ENCODE data around the gene CYTIP.

The CYTIP gene

GRCh38 chr2:157460897-157461296, 17.0 kb upstream of the CYTIP start:
- DNase-seq = no peak

GRCh38 chr2:157460384-157460837, 16.5 kb upstream of the CYTIP start:
- no peak for DNase-seq

- DNase-seq = no peak
Measured at GRCh38 chr2:157459486-157459885, 15.6 kb upstream of the CYTIP start.

DNA sequence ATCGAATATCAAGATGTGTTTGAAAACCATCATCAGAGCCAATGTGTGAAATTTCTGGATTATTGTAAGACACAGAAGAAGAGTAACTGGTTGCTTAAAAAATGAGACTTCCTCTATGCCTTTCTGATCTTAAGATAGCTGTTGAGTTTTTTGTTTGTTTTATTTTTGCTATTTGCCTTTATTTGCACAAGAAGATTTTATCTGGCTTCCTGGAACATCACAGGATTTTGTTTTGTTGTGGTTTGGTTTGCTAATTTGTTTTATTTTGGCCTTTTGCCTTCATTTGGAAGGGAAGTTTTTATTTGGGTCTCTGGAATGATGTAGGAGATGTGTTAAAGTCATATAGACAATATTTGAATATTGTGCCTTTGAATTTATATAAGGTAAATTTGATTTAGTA, 3.9 kb upstream of the CYTIP start:
- no peak for DNase-seq

GRCh38 chr2:157447031-157447430, 3.1 kb upstream of the CYTIP start:
- DNase-seq = no peak

DNA sequence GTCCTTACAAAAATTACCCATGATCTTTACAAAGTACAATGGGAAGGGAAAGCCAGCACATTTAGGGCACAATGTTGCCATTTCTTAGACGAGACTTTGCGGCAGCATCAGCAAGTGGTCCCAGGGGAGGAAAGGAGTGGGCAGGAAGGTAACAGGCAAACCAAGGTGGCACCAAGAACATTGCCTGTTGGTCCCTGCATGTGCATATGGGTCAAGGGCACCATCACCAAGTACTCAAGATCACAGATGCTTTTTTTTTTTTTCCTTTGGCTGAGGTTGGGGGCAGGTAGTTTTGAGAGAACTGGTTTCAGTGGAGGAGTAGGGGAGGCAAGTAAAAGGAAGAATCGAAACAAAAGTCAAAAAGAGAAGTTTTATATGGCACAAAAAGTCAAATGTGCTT, 752 bp upstream of the CYTIP start:
- DNase-seq = no peak

- DNase-seq = no peak
Measured at GRCh38 chr2:157443090-157443489, 799 bp downstream of the CYTIP start.

DNA sequence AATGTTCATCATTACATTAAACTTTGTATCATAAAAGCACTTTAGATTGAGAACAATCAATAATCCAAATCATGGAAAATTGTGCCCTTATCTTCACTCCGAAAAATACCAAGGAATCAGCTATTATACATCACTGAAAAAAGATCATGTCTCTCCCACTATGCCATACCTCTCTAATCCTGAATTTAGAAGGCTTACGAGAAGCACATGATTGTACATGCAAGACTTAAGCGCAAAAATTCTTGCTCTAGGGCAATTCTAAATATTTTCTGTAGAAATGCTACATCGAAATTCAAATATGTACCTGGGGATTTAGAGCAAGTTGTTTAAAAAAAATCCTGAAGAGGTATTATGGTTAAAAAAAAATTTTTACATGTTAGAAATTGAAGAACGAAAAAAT, 1.3 kb downstream of the CYTIP start:
- no peak for DNase-seq

- no peak for DNase-seq
Measured at GRCh38 chr2:157442191-157442590, 1.7 kb downstream of the CYTIP start.

DNA sequence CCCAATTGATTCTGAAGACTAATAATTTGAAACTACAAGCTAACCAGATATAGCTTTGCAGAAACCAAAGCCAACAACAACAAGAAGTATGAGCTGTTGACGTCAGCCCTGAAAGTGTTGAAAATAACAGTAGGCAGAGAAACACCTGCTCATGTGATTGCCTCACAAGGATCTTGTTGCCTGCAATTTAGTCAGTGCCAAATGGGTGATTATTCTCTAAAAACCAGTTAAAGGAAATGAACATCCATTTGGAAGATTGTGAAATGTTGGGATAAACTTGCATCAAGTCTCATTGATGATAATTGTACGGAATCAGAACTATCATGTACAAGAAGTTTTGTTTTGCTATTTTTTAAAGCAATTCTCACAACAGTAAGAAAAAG, 2.8 kb downstream of the CYTIP start:
- no peak for DNase-seq

DNA sequence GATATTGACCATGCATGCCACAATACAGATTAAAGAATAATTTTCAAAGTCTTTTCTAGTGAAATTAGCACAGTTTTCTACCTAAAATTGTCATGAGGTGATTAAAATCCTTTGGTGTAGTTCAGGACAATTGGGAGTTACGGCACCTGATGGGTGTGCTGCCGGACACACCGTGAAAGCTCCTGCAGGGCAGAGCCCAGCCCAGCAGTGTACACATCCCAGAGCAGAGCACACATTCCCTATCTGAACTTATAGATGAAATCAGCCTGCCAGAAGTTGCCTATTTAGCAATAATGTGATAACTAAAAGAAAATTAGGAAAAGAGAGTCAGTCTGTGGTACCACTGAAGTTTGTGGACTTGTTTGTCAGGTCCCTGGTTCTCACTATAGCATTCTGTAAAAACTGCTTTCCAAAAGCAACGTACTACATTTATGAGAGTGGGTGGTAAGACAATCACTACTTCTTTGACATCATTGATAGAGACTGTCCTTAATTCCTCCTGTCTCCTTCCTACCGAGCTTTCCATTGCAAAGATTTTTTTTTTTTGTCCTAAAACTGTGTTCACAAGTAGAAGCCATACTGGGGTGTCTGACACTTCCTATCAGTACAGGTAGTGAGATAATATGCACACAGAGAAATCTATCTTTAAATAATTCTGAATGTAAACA, 3.4 kb downstream of the CYTIP start:
- no peak for DNase-seq

DNA sequence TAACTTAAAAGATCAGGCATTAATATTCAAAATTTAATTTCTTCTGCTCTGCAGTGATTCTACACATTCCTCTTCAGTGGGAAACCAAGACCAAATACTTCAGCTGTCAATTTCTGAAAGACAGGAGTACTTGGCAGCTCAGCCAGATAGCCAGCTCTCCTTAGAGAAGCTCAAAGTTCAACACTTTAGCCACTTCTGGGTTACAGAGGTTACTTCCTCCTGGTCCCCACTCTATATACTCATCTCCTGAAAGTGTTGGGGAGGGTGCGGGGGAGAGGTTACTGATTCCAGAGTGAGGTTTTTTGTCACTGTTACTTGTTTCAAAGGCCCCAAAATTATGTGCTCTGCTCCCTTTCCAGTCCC, 4.1 kb downstream of the CYTIP start:
- DNase-seq = no peak

GRCh38 chr2:157438863-157439823, 4.7 kb downstream of the CYTIP start:
- peak; percentile 78 for DNase-seq

- DNase-seq = no peak
Measured at GRCh38 chr2:157433394-157433793, 10.5 kb downstream of the CYTIP start.

GRCh38 chr2:157432475-157433106, 11.3 kb downstream of the CYTIP start:
- DNase-seq = no peak

DNA sequence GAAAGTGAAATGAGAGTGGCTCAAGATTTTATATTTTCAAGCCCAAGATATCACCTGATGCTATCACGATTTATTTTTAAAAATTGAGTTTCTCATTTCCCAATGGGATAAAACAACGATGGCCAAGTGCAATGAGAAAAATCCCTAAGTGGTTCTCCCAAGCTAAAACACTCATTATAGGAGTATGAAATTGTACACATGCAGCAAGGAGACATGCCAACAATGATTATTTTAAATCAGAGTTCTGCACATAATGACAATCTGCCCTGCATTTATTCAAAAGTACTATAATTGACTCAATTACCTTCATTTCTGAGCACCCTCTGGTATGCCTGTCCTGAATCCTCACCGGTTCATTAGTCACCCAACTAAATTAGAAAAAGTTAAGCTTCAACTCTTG, 12.7 kb downstream of the CYTIP start:
- no peak for DNase-seq

DNA sequence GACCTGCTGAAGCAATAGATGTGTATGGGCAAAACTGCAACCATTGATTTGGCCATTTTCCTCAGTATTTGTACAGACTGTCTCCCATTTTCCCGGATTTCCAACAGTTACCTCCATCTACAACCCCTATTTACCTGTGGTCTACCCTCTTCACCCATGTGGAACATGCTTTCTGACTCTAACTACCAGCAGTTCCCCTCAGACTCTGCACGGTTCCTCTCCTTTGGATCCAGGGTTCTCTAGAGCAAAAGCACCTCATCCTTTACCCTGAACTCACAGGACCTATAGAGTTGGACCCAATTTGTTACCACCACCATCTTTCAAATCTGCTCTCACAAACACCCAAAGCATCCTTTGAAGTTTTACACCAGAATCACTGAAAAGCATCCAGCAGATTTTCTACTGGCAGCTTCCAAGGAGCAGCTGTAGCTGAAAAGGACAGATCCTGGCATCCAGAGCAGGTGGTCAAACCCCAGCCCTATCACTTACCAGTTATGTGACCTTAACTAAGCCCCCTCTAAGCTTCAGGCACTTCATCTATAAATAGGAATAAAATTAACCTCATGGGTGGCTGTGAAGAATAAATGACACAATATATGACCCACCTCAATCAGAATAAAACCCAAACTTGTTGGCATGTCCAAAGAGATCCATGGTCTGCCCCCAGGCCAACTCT, 15.3 kb downstream of the CYTIP start:
- no peak for DNase-seq

DNA sequence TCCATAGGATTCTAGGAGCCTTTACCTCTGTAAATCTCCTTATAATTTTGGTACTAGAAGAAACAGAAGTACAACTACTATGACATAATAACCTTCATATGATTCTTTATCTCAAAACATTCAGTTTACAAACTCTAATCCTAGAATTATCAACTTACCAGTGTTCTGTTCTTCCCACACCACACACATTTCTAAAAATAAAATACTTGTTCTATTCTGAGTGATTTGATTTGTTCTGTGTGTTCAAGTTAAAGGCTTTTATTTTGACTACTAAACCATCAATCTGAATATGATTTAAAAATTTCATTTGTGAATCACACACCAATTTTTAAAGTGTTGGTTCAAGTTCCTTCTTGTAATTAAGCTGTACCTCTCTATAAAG, 16.0 kb downstream of the CYTIP start:
- DNase-seq = no peak

DNA sequence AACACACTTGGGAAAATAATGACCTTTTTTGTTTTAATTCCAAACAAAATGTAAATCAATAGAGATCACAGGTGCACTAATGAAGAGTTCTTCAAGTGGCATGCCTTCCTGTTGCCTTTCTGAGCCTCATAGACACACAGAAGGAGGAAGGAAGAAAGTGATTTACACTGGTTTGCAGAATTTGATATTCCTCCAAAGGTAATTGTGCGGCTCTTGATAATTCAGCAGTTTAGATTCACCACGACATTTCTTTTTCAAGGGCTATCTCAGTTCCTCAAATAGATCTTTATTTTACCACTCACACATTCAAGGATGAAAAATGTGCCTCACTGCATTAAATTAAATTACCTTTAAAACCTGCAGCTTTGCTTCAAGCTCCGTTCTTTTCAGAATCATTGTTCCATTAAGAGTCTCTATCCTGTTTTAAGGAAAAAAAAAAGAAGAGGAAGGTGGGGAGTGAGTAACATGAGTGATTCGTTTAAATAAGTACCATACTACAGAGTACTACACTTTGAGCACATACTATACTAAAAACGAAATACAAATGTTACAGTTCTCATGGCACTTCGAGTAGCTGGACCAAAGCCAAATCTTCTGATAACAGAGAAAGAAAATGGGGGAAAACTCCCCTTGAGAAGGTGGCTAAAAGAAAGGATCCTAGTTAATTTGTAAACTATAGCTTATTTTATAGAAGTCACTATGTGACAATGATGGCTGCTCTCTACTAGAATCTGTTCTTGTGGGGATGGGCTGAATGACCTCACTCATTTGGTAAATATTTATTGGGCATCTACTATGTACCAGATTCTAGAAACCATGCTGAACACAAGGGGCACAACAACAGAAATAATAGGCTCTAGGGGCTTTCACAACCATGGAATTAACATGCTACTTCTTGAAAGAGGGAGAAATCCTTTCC, 16.6 kb downstream of the CYTIP start:
- DNase-seq = no peak

- no peak for DNase-seq
Measured at GRCh38 chr2:157426477-157426994, 17.4 kb downstream of the CYTIP start.

DNA sequence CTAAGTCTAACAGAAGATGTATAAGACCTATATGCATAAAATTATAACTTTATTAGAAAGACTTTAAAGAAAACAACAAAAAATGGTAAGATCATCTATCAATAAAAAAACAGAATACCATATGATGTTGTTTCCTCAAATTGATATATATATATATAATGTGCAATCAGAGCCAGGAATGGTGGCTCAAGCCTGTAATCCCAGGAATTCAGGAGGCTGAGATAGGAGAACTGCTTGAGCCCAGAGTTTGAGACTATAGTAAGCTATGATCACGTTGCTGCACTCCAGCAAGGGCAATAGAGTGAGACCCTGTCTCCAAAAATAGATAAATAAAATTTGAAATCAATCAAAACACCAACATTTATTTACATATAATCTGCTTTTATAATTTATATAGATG, 19.5 kb downstream of the CYTIP start:
- DNase-seq = no peak

DNA sequence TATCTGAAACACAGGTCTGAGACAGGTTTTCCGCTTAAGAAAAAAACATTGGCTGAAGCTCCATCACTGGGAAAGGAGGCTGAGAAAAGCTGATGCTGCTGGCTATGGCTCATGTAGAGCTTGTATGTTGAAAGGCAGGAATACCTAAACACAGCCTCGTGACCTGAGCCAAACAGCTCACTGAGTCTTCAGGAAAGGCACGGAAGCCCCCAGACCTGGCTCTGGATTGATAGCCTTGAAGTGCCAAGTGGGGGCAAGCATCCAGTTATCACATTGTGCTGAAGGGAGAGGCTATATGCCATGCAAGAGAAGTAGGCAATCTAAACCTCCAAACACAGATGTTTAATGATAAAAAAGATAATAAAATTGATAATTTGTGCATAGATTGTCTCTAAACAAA, 21.9 kb downstream of the CYTIP start:
- DNase-seq = no peak
